HEK293T (cell line): Measurements from ENCODE around the gene AKR1B15.

Source experiments
- ELF4 ChIP-seq: fragments of 450-650 bp; IDR thresholded peaks from 2 replicates; pipeline ENCODE4 v1.6.1; 2017; ENCODE audit warnings: antibody characterized with exemption
- FOXM1 ChIP-seq: fragments of 450-650 bp; IDR thresholded peaks from 2 replicates; pipeline ENCODE4 v1.6.1; 2017; ENCODE audit warnings: mild to moderate bottlenecking, borderline replicate concordance
- LEF1 ChIP-seq: fragments of 450-650 bp; IDR thresholded peaks from 2 replicates; pipeline ENCODE4 v1.6.1; 2017; ENCODE audit warnings: mild to moderate bottlenecking, borderline replicate concordance
- ZNF384 ChIP-seq: fragments of 450-650 bp; IDR thresholded peaks from 2 replicates; pipeline ENCODE4 v1.6.1; 2016

DNA sequence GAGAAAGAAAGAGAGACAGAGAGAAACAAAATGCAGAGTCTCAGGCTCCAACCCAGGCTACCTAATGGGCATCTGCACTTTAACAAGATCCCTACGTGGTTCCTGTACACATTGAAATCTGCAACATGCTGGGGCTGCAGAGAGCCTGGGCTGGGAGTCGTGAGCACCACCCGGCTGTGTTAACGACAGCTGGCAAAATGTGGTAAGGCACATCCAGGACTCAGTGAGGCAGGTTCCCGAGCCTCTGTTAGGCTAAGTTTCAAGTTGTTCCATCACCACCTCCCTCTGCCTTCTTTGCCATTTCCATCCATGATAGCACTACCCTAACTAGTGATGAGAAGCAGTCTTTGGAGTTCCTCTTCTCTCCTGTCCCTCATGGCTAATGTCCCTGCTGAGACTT lies 20.2 kb upstream of the AKR1B15 start:
- TF ChIP-seq ELF4 = no peak
- TF ChIP-seq FOXM1 = no peak
- no peak for TF ChIP-seq ZNF384
- no peak for TF ChIP-seq LEF1
